ENCODE data around the gene KCTD18.

Gene KCTD18
- total RNA-seq = 19.3 to 24.4 (median 21.2) reads per million in 4 donors

DNA sequence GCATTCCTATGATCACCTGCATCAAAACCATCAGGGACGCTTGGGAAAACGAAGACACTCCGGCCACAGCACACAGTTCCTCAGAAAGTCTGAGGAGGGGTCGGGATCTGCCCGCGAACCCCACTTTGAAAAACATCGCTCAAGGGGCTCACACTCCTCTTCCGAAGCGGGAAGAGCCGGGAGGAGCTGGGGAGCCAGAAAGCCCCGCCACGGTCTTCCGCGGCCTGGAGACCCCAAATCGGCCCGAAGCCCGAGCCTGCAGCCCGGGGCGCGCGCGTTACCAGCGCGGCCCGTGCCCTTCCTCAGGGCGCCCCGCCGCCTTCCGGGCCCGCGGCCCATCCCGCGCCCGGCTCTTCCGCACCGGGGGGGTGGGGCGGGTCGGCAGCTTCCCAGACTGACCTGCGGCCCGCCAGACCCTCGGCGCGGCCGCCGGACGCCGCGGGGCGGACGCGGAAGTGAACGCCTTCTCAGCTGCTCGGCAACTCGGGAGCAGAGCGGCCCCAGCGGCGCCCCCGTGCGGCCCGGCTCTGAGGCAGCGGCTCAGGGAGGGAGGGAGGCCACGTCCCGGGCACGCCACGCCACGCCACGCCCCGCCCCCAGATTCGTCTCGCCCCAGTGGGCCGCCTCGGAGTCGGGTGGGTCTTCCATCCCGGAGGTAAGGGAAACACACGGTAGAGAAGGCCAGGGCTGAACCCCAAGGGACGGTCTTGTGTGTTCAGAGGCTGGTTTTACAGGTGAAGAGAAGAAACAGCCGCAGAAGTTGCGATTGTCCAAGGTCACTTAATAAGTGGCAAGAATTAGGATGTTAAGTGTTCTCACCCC is at the start of gene KCTD18:
KCTD18 (minus strand) TSS at position 457 of the 822 bp plus-strand sequence. CDS start 3,052 bp downstream, outside the sequence.
- DNase-seq = peak; percentile 82 to 90 (median 84)

DNA sequence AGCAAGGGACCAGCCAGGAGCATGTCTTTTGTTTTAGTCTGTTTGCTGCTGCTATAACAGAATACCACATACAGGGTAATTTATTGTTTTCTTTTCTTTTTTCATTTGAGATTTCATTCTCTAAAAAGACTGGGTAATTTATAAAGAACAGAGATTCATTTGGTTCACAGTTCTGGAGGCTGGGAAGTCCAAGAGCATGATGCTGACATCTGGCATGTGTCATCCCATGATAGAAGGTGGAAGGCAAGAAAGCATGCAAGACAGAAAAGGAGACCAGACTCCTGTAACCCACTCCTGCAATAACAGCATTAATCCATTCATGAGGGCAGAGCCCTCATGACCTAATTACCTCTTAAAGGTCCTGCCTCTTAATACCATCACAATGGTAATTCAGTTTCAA is 30.9 kb upstream of the KCTD18 start:
- no peak for DNase-seq

DNA sequence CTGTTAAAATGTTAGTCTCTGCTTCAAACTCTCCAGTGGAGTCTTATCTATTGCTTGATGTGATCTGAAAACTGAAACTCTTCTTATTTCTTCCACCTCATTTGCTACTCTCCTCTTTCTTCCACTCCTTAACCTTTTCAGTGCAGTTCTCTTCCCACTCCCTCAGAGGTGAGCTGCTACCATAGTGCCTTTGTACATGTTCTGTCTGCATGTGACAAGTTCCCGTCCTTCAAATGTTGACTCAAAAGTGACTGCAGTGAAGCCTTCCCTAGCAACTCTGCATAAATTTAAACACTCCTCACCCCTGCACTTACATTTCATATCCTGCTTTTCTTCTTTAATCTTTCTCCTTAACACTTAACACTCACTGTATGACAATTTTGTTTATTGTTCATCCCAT is 28.3 kb upstream of the KCTD18 start:
- no peak for DNase-seq

DNA sequence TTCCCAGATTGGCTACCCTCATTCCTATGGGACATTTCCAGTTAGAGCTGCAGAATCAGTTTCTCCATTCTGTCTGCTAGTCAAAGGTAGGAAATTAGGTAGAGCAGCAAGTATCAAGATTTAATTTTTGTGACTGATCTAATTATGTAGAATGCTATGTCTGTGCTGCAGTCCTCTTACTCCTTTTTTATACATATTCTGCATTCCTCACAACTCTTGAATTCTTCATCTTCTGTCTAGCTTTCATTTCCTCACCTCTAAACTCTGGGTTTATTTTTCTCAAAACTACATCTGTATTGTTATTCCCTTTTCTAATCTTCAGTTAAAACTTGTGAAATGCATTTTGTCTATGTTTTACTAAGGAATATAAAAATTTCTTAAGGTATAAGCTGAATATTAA is 24.7 kb upstream of the KCTD18 start:
- DNase-seq = no peak

DNA sequence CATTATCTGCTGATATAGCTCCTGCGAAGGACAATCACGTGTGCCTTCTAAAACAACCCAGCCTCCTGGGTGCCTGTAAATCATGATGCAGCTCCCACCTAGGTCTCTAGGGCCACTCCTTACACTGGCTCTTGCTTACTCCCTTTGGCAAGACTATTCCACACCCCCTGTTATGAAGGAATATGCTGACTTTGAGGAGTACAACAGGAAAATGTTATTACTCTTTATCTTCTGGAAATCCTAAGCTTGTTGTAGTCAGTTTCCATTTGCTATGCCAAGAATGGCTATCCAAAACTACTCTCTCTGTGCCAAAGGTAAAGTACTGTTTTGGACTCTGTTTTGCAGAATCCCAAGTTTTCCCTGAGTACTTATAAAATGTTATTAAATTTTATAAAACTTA is 23.9 kb upstream of the KCTD18 start:
- no peak for DNase-seq

DNA sequence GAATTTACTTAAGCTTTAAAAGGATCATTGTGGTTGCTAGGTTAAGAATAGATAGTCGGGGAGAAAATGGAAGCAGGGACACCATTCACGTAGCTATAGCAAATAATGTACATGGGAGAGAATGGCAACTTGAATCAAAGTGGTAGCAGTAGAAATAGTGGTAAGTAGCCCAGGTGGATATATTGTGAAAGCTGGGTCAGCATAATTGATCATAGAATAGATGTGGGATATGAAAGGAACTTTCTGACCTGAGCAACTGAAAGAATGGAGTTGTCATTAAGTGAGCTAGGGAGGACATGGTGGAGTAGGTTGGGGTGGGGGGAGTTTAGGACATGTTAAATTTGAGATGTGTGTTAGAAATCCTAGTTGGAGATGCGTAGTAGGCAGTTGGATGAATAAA is 18.4 kb upstream of the KCTD18 start:
- no peak for DNase-seq

DNA sequence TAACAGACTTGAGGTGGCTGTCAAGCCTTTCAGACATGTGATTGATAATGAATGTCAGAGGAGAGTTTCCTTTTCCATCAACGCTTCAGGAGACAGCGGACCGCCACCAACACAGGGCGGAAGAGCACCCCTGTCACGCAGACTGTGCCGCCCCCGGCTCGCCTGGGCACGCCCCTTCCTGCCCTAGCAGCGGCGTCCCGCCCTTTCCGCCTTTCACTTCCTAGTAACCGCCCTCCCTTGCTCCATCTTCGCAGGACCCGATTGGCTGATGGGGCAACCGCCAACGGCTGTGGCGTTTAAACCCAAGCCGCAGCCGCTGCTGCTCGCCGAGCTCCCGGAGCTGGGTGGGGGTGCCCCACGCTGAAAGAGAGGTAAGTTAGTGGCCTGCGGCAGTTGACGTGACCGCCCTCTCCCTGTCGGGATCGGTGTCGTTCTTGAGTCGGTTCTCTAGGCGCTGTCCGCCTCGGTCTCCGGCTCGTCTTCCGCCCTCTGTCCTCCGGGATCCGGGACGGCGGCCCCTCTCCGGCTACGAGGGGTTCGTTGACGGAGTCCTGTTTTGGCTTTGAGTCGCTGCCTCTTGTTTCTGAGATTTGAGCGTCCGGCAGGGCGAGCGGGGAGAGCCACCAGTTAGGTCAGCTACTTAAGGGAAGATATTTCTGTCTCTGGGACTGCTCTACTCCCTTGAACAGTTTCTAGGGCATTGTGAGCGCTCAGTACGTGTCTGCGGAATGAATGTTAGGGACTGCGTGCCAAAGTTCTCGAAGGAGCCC is 16.2 kb upstream of the KCTD18 start, which contains the start of gene SGO2:
SGO2 (plus strand) TSS at position 326 of the 770 bp plus-strand sequence. CDS start 6,769 bp downstream, outside the sequence.
- DNase-seq = peak; percentile 90 to 98 (median 93)

DNA sequence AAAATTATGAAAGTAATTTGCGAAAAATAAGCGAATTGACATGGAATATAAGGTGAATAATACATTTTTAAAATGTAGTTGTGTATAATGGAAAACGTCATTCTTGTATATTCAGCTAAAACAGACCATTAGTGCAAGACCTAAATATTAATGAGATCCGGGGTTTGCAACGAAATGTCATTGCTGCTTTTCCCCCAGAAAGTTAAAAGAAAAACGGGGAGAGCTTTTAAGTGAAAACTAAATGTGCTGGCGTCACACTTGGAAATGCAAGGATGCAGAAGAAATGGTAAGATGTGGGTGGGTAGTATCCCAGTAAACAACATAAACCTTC is 15.6 kb upstream of the KCTD18 start:
- no peak for DNase-seq

DNA sequence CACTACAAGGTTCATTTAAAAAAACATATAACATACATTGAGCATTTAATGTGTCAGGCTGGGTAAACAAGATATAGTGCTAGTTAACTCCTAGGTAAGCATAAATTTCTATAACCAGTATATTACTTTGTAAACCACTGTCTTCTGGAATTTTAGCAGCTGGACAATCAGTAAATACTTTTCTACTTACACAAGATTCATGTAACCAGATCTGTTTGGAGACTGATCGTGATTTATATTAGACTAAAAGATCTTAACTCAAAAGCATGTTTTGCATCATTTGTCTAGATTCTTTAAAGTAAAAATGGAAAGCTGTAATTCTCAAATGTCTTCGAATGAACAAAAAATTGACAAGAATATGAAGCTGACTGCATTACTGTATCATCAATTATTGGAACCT is 15.2 kb upstream of the KCTD18 start:
- DNase-seq = no peak

DNA sequence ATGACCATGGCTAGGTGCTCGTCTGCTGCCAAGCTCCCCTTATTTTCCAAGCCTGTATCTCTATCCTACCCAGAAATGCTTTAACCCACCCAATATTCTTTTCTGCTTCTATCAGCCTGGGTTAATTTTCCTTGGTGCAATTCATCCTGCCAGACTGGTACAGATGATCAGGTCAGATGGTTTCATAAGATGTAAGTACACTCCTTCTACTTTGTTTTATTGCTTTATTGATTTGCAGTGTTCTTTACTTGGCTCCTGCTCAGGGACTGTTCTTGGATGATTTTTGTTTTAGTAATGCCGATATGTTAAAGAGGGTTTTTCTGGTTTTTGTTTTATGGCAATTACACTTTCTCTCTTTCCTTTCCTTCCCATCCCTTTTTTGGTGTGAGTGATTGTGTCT is 13.7 kb upstream of the KCTD18 start:
- DNase-seq = no peak

DNA sequence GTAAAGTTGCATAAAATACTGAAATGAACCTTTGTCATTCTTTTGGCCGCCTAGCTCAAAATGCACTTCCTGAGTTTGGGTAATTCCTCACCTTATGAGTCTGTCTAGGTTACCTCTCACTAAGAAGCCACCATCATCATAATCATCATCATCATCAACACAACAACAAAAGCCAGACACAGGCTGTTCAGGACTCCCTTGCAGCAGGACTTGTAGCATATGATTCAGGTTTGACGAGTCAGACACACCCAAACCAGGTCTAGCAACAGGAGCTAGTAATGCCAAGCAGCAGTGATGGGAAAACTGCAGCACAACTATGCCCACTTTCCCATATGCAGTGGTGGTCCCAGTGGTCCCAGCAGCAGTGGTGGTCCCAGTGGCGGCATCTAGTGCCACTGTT is 13.3 kb upstream of the KCTD18 start:
- DNase-seq = no peak

DNA sequence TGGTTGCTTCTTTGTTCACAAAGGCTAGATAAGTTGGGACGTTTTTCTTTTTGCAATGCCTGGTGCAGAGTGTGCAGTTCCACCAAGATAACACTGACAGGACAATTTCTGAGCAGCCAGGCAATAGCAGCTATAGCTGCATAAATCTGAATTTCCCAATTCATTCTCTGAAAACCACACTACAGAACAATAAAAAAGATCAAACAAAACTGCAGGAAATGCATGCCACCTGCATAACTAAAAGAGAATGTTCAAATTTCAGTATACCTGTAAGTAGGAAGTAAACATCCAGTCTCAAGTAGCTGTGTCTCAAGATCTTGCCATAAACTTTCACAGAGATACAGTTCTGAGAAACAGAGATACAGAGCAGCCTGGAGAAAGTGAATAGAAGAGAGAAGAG is 5.3 kb upstream of the KCTD18 start:
- DNase-seq = no peak

DNA sequence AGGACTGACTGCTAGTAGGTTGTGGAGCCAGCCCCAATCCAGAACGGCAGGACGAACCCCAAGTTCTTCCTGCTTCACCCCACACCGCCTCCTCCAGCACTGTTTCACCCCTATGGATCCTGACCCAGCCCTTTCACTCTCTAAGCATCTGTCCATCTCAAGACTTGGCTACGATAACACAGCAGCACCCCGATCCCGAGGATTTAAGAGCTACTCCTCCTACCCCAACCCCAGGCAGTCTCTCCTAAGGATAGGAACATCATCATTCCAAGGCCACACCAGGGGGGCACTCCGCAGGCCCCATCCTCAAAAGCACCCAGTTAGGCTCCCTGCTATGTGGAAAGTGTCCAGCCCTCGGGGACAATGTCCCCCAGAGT is 645 bp downstream of the KCTD18 start:
- no peak for DNase-seq

DNA sequence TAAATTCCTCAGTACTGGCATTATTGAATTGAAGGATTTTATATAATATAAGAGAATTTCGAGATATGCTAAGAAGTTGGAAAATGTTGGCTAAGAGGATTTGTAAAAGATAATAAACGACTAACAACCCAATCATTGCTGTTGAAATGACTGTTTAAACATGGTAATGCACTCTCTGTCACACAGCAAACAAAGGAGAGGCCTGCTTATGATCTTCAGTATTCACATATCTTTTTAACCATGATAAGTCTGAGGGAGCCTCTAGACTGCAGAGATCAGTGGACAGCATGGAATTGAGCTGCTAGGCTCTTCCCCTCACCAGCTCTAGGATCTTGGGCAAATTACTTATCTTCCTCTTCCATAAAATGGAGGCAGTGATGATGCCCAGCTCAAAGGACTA is 2.7 kb downstream of the KCTD18 start:
- no peak for DNase-seq

DNA sequence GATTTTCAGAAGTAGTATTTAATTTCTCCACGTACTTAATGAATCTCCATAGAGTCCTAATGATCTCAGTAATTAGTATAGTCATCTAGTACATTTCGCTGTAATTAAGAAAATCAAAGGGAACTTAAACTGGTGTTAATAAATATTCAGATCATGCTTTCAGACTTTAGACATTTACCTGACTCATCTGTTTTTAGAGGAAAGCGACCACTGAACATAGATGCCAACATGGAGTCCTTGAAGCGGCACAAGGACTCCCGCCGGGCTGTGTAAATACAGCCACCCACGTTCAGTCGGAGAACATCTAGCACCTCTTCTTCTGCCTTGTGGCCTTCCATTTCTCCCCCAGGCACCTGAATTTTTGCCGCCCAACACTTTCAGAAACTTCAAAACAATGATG is 3.2 kb downstream of the KCTD18 start:
- DNase-seq = no peak

DNA sequence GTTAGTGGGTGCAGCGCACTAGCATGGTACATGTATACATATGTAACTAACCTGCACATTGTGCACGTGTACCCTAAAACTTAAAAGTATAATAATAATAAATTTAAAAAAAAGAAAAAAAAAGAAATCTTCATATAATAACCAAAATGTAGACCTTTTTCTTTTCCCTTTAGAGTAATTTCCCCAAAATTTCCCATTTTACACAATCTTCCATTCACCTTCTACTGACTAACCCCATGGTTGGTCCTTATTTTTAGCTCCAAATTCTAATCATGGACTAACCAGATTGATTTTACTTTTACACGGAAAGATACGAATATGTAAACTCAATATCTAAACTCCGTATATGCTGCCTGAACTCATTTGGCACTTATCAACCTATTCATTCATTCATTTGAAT is 7.7 kb downstream of the KCTD18 start:
- DNase-seq = no peak

DNA sequence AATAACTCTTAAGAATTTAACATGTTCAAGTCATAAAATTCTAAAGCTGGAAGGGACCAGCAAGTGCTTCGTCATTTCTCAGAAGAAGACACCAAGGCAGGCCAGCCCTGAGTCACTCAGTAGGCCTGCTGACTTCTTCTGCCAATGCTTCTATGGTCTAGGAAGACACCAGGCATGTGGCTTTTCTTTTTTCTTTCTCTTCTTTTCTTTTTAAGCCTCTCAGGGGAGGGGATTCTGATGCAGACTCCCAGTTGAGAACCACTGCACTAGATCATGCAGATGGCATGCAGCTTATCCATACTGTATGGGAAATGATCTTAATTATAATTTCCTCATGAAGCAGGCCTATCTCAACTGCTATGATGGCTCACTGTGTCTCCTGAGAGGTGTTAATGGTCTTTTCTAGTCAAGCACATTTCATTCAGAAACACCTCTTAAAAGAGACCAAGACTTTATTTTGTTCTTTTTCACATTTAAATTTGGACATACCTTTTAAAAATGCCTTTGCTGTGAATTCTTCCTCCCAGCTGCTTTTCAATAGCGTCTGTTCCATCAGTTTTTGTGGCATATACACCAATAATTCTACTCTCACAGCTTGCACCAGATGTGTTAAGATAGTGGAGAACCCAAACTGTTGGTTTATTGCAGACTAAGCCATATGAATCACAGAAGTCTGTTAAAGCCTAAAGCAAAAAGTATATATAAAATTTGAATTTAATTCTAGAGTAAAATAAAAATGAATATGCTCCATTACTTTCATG is 11.3 kb downstream of the KCTD18 start:
- no peak for DNase-seq

DNA sequence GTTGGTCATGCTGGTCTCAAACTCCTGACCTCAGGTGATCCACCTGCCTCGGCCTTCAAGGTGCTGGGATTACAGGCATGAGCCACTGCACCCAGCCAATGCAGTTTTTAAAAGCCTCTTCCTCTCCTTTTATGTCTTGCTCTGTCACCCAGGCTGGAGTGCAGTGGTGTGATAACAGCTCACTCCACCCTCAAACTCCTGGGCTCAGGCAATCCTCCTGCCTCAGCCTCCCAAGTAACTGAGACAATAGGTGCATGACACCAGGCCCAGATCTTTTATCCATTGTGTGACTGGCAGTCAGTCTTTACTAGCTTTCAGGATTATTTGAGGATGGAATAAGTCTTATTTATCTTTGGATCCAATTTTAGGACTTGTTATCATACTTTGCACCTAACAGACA is 13.2 kb downstream of the KCTD18 start:
- no peak for DNase-seq

DNA sequence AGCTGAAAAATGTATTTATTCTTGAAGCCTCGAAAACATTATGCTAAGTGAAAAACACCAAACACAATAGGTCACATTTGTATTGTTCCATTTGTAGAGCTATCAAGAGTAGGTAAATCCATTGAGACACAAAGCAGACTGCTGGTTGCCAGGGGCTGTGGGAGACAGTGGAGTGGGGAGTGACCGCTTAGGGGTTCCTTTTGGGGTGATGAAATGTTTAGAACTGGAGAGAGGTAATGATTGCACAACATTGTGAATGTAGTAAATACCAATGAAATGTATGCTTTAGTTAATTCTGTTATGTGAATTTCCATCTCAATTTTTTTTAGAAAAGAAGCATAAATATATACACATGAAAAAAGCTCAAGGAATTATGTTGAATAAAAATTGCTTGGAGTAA is 15.8 kb downstream of the KCTD18 start:
- DNase-seq = no peak

DNA sequence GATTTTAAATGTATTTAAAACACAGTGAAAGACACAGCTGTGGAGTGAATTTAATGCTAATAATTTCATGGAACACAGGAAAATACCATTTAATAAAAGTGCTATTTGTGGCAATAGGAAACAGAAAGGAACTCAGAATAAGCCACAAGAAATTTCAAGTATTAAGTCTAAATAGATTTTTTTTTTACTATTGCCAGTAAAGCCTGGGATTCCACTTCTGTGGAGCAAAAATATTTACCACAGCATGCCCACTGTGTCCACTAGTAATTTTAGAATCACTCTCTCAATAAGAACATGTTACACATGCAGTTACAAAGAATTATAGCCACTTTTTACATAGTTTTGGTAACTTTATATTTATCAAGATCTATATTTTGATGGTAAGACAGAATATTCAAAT is 17.2 kb downstream of the KCTD18 start:
- DNase-seq = no peak

DNA sequence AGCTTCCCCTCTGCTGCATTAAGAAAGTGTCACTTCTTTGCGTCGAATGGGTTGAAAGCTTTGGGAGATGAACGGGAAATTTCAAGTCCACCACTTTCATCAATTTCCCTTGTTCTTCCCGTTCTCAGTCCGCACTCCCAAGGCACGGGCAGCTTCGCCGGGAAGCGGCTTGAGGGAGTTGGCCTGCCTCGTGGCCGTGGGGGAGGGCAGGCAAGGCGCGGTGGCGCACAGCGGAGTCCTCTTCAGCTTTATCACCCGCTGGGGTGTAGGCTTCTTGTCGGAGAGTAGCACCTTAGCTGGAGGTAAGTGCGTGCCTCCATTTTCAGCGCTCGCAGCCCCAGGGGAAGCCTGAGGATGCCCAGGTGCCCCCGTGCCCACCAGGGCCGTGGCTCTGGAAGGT is 19.9 kb downstream of the KCTD18 start:
- DNase-seq = no peak

DNA sequence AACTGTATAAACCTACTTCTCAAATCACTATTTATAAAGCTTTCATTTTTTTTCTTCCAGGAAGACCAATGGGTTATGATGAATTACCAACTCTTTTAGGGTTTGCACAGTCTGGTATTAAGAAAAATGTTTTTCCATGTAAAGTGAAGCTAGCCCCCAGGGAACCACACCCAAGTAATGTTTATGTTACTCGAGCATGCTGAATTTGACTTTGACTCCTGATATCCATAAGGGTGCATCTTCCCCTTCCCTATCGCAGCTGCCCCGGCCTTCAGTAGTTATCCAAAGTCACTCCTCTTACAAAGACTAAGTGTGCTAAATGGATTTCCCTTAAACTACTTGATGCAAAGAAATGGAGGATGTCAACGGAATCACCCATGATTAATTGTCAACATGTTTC is 21.7 kb downstream of the KCTD18 start:
- no peak for DNase-seq

DNA sequence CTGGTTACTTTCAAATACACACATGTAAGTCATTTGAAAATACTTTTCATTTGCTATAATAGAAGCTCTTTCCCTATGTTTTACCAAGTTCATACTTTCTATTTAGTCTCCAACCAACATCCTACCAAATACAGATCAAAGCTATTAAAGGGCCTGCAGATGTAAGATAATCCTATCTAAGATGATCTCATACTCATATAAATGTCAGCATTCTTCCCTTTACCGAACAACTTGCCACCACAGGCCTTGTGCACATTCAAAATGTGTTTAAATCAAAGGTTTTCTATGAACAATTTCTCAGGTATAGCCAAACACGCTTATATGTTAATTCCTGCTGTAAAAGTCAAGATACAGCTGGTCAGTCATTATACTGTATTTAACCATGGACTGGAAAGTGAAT is 23.3 kb downstream of the KCTD18 start:
- DNase-seq = no peak

DNA sequence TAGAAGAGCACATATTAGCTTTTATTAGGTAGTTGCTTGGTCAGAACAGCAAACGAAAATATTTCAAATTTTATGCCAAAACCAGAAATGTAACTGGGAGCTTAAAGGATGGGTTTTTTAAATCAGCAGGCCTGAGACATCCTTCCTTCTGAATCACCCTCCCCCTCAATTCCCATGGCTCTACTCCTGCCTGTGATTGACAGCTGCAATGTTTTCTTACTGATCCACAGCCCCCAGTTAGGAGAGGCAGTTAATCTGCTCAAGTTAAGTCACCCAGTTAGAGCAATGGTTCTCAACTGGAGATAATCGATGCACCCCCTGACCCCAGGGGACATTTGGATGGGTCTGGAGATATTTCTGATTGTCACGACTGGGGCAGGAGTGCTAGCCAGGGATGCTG is 24.9 kb downstream of the KCTD18 start:
- DNase-seq = no peak

Data from T-helper 1 cell (primary cell).